ENCODE measurements around the gene DISP2.

Gene DISP2, protein sequence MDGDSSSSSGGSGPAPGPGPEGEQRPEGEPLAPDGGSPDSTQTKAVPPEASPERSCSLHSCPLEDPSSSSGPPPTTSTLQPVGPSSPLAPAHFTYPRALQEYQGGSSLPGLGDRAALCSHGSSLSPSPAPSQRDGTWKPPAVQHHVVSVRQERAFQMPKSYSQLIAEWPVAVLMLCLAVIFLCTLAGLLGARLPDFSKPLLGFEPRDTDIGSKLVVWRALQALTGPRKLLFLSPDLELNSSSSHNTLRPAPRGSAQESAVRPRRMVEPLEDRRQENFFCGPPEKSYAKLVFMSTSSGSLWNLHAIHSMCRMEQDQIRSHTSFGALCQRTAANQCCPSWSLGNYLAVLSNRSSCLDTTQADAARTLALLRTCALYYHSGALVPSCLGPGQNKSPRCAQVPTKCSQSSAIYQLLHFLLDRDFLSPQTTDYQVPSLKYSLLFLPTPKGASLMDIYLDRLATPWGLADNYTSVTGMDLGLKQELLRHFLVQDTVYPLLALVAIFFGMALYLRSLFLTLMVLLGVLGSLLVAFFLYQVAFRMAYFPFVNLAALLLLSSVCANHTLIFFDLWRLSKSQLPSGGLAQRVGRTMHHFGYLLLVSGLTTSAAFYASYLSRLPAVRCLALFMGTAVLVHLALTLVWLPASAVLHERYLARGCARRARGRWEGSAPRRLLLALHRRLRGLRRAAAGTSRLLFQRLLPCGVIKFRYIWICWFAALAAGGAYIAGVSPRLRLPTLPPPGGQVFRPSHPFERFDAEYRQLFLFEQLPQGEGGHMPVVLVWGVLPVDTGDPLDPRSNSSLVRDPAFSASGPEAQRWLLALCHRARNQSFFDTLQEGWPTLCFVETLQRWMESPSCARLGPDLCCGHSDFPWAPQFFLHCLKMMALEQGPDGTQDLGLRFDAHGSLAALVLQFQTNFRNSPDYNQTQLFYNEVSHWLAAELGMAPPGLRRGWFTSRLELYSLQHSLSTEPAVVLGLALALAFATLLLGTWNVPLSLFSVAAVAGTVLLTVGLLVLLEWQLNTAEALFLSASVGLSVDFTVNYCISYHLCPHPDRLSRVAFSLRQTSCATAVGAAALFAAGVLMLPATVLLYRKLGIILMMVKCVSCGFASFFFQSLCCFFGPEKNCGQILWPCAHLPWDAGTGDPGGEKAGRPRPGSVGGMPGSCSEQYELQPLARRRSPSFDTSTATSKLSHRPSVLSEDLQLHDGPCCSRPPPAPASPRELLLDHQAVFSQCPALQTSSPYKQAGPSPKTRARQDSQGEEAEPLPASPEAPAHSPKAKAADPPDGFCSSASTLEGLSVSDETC (N-terminal part only)

DNA sequence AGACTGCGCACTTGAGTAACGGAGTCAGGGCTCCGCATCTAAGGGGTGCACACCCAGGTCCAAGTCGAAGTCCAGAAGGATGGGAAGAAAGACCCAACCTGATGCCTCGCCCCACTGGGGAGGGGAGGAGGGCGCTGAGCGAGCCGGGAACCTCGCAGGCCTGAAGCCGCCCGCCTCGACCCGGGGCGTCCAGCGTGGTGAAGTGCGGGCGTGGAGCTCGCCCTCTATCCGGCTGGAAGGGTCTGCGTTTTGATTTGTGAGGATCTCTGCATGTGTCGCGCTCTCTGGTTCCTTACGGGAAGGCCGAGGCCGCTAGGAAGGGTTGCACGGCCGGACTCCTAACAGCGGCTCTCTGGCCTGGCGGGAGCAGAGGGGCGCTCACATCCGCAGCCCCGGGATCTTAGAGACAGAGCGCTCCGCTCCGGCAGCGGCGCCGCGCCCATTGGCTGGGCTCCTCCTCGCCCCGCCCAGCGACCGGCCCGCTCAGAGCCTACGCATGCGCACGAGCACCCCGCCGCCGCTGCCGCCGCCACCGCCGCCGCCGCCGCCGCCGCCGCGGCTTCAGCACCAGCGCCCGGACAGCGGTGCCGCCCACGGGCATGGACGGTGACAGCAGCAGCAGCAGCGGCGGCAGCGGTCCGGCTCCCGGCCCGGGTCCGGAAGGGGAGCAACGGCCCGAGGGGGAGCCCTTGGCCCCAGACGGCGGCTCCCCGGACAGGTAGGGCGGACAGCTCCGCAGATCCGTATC lies at the start of gene DISP2:
Gene DISP2, plus strand, starts transcription at position 497 of the 748 bp plus-strand sequence. Its CDS starts 103 bp downstream, at position 600.
- peak; percentile 92 for DNase-seq

DNA sequence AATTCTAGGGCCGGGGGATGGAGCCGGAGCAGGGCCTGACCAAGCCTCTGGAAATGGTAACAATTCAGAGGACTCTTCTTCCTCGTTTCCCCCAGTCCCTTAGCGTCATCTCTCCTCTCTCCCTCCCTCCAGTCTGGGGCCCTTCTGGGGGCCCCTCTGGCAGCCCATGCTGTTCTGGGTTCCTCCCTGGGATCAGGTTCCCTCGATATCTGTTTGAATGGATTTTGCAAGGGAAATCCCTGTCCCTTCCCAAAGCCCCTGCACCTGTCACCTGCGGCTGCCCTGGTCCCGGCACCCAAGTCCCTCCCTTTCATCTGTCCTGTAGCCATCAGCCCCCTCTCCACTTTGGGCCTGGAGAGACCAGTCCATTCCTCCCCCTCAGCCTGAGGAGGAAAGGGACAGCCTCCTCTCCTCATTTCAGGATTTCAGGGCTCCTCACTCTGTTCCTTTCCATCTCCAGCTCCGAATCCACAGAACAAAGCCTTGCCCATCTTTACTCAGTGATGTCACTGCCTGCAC lies 48.6 kb upstream of the DISP2 start:
- DNase-seq = no peak

DNA sequence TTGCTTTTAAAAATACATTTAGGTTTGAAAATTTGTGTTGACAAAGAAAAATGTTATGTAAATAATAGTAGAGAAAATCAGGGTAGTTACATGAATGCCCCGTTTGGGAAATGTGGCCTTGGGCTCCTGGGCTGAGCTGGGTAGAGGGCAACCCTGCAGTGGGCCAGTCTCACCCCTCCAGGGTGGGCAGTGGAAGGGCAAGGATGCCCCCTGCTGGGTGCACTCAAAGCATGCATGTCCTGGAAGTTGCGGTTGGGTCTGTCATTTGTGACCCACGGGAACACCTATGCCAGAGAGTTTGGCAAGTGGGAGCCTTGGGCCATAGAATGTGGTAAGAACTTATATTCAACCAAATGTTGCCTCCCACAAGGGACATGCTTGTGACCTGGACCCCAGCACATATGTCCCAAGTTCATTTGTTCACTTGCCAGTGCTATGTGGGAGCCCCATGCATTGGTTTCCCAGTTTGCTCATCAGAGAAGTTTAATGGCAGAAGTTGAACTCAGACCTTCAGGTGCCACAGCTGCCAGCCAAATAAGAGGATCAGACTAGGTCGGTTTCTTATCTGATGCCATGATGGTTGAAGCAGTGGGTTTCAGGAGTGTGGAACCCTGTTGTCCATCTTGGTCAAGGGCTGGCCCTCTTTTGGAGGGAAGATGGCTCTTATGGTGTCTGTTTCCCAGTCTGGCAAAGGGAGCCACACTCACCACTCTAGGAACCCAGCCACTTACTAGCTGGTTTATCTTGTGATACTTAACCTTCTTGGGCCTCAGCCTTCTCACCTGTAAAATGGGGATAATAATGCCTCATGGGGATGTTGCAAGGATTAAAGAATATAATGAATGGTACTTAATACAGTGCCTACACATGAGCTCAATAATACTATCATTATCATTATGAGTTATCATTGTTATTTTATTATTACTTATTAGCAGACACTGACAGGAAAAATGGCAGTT lies 47.7 kb upstream of the DISP2 start:
- DNase-seq = peak; percentile 57

DNA sequence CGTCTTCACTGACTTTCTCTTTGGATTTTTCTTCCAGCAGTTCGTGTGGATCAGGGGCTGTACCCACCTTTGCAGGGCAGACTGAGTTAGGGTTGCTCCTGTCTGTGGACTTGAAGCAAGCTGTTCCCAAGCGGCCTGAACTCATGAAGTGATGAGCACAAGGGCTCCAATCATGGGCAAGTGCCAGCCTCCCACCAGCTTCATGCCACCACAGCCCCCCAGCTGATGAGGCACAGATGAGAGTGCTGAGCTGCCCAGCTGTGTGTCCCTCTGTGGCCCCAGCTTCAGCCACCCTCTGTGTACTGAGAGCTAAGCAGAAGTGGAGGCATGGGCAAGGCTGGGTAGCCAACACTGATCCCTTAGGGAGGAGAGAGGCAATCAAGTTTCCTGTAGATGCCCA lies 47.0 kb upstream of the DISP2 start:
- no peak for DNase-seq

DNA sequence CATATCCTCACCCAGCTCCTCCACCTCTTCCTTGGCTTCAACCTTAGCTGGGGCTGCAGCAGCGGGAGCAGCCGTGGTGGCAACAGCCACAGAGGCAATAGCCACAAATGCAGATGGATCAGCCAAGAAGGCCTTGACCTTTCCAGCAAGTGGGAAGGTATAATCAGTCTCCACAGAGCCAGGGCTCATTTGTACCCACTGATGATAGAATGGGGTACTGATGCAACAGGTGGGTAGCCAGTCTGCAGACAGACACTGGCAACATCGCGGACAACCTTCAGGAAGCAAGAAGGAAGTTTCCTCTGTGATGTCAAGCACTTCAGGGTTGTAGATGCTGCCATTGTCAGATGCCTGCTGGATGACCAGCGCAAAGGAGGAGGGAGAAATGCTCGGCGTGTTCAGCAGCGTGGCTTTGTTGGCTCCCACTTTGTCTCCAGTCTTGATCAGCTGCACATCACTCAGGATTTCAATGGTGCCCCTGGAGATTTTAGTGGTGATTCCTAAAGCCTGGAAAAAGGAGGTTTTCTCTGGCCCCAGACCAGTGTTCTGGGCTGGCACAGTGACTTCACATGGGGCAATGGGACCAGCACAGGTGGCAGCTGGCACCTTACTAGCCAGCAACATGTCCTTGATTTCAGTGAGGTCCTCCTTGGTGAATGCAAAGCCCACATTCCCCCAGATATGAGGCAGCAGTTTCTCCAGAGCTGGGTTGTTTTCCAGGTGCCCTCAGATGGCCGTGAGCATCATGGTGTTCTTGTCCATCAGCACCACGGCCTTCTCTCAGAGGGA lies 45.5 kb upstream of the DISP2 start:
- no peak for DNase-seq

DNA sequence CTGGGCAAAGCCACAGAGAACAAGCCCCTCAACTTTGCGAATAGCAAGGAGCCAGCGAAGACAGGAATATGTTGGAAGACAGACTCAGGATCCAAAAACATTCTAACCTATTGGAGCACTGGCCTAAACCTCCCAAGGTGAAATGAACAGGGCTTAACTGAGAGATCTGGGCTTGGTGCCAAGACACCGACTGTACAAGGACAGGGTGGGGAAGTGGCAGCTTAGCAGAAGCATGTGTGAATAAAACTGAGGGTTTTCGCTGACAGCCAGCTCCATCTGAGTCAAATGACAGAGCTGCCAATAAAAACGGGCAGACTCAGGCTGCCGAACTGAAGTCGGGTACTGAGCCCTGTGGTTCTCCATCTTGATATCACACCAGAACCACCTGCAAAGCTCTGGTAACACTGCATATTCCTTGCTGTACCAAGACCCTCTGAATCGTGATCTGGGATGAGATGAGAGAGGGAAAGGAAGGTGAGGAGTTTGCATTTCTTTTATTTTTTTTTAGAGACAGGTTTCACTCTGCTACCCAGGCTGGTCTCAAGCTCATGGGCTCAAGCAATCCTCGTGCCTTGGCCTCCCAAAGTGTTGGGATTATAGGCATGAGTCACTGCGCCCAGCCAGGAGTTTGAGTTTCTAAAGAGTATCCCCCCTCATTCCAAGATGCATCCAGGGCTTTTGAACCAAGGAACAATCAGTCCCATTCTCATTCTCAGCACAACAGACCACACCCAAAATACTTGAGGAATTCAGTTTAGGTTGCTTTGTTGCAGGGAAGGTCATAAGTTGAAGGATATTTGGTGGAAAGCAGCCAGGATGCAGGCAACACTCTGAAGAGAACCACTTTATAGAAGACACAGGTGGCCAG lies 44.3 kb upstream of the DISP2 start:
- DNase-seq = no peak

DNA sequence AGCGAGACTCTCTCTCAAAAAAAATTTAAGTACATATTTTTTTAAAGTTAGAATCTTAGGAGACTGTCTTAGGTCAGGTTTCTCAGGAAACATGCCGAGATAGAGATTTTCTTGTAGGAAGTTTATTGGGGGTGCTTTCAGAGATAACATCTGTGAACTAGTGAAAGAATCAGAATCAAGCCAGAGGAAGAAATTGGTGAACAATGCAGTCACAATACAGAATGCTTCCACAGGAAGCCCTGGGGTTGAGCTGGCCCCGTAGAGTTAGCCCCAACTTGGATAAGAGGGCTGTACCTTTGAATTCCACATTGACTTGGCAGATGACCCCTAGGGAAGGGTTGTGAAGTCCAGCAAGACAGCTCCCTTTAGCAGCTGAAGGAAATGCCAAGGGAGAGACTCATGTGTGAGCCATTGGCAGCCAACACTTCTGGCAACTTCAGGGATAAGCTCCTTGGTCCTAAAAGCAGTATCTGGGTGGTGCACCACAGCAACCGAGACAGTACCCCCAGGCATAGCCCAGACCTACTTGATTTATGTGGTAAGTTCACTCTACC lies 43.2 kb upstream of the DISP2 start:
- DNase-seq = no peak

DNA sequence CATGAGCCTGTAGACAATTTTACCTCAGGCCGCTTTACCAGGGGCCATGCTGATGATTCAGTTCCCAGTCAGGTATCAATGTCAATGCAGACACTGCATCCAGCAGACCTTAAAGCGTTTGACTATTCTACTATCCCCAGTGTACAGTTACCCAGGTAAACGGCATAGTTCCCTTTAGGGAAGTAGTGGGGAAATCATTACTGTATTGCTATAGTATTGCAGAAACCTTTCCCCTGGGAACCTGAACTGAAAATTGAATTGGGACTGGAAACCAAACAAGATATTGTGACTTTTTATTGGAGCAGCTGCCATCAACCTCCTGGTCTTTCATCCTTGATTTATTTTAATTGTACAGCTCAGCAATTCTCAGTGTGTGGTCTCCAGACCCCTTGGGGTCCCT lies 41.1 kb upstream of the DISP2 start:
- DNase-seq = no peak

DNA sequence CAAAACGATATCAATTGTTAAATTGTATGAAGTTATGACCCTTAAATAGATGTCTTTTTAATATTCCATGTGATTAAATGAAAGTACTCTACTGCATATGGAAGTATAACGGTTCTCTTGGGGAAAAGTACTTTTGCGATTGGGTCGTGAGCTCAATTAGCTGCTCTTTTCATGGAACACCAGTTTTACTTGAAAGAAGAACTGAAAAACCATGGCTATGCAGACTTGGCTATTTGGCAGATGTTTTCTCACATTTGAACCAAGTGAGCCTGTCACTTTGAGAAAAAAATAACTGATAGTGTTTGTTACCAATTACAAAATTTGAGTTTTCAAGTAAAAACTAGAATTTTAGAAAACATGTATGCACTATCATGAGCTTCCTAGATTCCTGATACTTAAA lies 40.4 kb upstream of the DISP2 start:
- DNase-seq = no peak

DNA sequence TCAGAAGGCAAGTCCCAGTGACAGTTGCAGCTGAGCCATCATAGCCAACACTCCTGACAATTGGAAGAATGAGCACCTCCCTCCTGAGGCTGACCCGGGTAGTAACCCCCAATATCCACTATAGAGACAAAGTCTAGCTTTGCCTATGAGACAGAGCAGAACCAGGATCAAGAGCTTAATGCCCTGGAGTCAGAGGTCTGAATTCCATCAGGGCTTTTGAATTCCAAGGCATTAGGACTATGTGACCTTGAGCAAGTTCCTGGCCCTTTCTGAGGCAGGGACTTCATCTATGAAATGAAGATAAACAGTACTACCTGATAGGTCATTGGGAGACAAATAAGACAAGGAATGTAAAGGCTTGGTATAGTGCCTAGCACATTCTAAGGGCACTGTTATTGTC lies 37.6 kb upstream of the DISP2 start:
- DNase-seq = no peak

DNA sequence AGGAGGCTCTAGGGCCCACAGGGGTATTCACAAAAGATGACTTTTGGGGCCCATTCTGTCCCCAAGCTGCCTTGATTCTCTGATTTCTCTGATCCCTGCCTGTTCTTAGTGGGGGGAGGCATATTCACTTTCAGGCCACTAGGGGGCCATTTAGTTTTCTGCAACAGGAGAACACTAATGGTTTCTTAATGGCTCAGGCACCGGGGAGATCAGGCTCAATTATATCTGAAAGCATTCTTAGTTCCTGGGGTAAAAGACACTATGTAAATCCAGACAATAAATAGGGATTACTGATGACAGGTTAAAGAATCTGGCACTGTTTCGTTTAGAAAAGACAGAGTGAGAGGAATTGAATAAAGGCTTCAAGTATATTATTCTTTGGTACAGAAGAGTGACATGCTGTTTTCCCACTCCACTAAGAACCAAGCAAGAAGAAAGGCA lies 37.1 kb upstream of the DISP2 start:
- peak; percentile 60 for DNase-seq

DNA sequence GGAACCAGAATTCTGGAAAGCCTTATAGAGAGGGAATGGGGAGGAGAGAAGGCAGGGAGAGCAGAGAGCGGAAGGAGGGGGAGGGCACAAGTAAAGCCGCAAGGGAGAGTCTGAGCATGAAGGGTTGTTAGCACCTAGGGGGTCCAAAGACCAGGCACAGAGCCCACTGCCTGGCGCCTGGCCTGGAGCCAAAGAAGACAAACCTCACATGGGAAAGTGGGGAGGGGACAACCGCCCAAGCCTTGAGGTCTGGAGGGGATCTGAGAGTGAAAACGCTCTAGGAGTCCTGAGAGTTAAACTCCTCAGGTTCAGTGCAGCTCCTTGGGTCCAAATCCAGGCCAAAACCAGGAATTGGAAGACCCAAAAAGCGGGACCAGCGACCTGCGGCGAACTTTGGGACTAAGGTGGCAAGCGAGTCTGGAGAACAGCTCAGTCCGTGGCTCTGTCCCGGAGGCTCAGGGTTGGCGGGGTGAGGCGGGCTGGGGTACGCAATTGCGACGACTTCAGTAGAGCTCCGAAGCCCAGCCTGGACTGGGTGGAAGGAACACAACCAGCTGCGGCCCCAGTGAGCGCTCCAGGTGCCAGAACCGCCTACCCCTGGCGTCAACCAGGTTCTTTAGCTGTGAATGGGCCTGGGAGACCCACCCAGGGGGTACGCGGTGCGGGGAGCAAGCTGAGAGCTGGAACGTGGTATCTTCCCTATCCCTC lies 35.3 kb upstream of the DISP2 start:
- no peak for DNase-seq

DNA sequence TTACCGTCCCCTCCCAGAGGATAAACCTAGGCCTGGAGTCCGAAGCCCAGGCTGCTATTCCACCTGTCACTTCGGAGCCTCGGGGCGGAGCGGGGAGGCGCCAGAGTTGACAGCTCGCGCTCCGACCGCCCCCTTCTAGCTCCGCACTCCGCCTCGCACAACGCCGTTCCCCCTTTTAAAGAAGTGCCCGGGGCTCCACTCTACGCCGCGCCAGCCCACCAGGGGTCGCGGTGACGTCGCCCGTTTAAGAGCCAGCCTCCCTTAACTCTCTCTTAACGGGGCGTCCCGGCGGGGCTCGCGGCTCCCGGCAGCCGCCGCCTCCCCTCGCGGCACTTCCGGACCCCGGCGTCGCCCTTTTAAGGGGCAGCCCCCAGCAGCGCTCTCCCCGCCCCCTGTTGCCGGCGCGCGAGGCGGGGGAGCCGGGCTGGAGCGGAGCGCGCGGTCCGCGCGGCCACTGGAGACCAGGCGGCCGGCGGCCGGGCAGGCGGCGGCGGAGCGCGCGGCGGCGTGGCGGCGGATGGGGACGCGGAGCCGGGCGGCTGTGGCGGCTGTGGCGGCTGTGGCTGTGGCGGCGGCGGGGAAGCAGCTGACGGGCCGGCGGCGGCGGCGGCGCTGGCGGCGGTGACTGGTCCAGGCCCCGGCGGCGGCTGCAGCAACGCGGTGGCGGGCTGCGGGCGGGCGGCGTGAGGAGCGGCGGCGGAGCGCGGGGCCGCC lies 34.6 kb upstream of the DISP2 start, which contains the start of gene INAFM2:
Gene INAFM2, plus strand, starts transcription at position 454 of the 714 bp plus-strand sequence. CDS start 364 bp downstream, outside the sequence.
- DNase-seq = peak; percentile 90

DNA sequence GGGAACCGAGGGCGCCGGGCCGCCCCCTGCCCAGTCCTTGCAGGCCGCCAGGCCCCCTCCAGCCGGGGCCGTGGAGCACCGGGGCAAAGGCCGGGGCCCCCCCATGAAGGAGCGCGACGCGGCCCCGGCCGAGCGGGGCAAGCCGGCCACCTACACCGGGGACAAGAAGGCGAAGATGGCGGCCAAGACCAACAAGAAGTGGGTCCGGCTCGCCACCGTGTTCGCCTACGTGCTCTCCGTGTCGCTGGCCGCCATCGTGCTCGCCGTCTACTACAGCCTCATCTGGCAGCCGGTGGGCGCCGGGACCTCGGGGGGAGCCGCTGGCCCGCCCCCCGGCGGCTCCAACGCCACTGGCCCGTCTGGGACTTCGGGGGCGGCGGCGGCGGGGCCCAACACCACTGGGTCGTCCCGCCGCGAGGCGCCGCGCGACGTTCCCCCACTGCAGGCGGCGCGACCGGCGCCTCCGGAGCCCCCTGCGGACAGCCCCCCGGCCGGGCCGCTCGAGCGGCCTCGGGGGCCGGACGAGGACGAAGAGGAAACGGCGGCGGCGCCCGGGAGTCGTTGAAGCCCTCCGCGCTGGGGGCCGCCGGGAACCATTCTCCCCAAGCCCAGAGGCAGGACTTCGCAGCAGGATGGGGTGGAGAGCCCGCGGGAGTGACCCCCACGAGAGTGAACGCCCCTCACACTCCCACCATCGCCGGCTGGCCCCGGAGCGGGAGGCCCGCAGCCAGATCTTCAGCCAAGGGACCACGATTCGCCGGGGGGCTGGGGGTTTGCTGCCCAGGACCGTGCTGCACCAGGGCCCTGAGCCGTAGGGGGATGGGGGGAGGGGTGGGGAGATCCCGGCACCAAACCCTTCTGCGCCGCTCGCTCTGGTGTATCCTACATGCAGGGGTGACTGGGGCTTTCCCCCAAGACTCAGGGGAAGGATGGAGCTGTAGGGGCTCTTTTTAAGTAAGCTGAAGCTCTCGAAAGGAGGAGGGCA lies 33.8 kb upstream of the DISP2 start:
- peak; percentile 17 for DNase-seq

DNA sequence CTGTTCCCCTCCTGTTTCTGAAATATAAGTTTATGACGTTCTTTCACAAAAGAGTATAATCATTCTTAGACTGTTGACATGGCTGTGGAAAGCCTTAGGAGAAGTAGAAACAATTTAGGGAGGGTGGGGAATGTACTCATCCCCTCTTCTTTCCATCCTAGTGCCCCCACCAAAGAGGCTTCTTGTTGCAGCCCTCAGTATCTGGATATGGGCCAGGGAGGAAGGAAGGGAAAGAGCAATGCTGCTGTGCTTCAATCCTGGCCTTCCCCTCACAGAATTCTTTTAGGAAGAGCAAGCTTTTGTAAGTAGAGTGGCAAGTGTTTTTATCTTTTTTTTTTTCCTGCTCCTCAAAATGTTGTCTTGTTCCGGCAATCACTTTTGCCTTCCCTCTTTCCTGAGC lies 32.8 kb upstream of the DISP2 start:
- no peak for DNase-seq

DNA sequence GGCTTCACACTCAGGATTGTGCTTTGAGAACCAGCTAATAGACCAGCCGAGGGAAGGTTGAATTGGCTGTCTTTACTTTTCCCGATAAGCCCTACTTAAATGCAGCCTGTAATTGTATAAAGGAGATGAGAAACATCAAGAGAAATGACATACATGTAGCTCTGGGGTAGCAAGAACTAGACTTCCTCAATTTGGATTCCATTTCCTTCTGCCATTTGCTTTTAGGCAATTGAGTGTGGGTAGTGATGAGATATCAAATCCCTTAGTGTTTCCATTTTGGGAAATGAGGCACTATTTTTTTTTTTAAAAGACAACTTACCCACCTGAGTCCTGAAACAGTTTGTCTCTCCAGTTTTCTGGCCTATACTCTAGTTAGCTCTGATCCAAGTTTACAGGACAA lies 32.3 kb upstream of the DISP2 start:
- no peak for DNase-seq

Data from activated naive CD4-positive, alpha-beta T cell treated with Interleukin-2 at 50 U/mL for 16 hours (primary cell).